Measurements from ENCODE around the gene ALOX12B.

DNA sequence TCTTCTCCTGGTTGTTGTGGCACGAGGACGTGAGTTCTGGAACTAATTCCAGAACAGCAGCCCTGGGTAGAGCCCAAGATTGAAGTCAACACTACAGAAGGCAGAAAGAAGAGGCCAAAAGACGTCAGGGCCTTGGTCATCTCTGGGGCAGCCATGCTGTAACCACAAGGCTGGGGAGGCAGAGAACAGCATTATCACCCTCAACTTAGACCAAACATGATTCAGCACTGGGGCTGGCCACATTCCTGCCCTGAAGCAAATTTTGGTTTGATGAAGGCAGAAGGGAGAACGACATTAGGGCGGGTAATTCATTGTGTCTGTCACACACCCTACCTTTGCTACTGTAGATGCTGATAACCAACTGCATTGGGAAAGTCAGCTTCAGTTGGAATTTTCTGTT is 58.4 kb downstream of the ALOX12B start:
- TF ChIP-seq, protein P1, sequence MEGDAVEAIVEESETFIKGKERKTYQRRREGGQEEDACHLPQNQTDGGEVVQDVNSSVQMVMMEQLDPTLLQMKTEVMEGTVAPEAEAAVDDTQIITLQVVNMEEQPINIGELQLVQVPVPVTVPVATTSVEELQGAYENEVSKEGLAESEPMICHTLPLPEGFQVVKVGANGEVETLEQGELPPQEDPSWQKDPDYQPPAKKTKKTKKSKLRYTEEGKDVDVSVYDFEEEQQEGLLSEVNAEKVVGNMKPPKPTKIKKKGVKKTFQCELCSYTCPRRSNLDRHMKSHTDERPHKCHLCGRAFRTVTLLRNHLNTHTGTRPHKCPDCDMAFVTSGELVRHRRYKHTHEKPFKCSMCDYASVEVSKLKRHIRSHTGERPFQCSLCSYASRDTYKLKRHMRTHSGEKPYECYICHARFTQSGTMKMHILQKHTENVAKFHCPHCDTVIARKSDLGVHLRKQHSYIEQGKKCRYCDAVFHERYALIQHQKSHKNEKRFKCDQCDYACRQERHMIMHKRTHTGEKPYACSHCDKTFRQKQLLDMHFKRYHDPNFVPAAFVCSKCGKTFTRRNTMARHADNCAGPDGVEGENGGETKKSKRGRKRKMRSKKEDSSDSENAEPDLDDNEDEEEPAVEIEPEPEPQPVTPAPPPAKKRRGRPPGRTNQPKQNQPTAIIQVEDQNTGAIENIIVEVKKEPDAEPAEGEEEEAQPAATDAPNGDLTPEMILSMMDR (IDR thresholded peaks at IDR 0.05; ENCODE audit: extremely low read depth in 1 of 2, insufficient read depth in 1 of 2, low read depth in 1 of 2, low read length in 2 of 2) = no peak
- TF ChIP-seq POLR2AphosphoS5 (IDR thresholded peaks at IDR 0.05; ENCODE audit: insufficient read depth, low read depth, low read length) = no peak
